Fibroblast of lung (primary cell): ENCODE data around the gene MPDZ. TPM values are rescaled to one million over a fixed set of nuclear protein-coding genes. Genes with fewer than 3 reads are reported as not detected.

Experiments
- DNase-seq, 2 donors: peaks; one replicate each; pipeline versions ENCODE4 v3.0.0 to v3.0.0-alpha.2; 2010; ENCODE audit warnings: low read depth in 2 of 2
- H2AFZ ChIP-seq: 2 replicates; pipeline ENCODE4 v1.5.1; 2012; ENCODE audit warnings: low read length, control low read depth, inconsistent platforms
- H3K27ac ChIP-seq: 2 replicates; pipeline ENCODE4 v1.5.1; 2011; ENCODE audit warnings: low read length, control low read depth; ENCODE audit not compliant: insufficient read depth
- H3K27me3 ChIP-seq: 2 replicates; pipeline ENCODE4 v1.5.1; 2011; ENCODE audit warnings: mild to moderate bottlenecking, low read length; ENCODE audit not compliant: control insufficient read depth, insufficient read depth
- H3K36me3 ChIP-seq: 2 replicates; pipeline ENCODE4 v1.5.1; 2011; ENCODE audit warnings: low read length; ENCODE audit not compliant: control insufficient read depth, insufficient read depth
- H3K4me1 ChIP-seq: 2 replicates; pipeline ENCODE4 v1.5.1; 2011; ENCODE audit warnings: low read length; ENCODE audit not compliant: control insufficient read depth, insufficient read depth; ENCODE audit errors: extremely low read depth
- H3K4me2 ChIP-seq: 2 replicates; pipeline ENCODE4 v1.5.1; 2011; ENCODE audit warnings: low read length, control low read depth; ENCODE audit not compliant: insufficient read depth; ENCODE audit errors: extremely low read depth
- H3K4me3 ChIP-seq, 4 experiments: fragments of 200-600 bp in 1 of 4; sonication (generic) in 1 of 4; replicated peaks in 1 of 4; 2 replicates each; pipeline ENCODE4 v1.5.1; 2011 to 2016; ENCODE audit warnings: low read length in 4 of 4, low read depth in 3 of 4, mild to moderate bottlenecking in 3 of 4, control low read depth in 2 of 4, inconsistent platforms in 1 of 4, mixed read lengths in 1 of 4; ENCODE audit not compliant: insufficient read depth in 1 of 4; ENCODE audit errors: control extremely low read depth in 1 of 4
- H3K79me2 ChIP-seq: 2 replicates; pipeline ENCODE4 v1.5.1; 2012; ENCODE audit warnings: mild to moderate bottlenecking, low read length, inconsistent platforms; ENCODE audit not compliant: control insufficient read depth, insufficient read depth
- H3K9ac ChIP-seq: 2 replicates; pipeline ENCODE4 v1.5.1; 2011; ENCODE audit warnings: mild to moderate bottlenecking, low read length, control low read depth; ENCODE audit not compliant: insufficient read depth
- H3K9me3 ChIP-seq: 2 replicates; pipeline ENCODE4 v1.5.1; 2012; ENCODE audit warnings: low read depth, low read length; ENCODE audit not compliant: control insufficient read depth, insufficient read depth
- H4K20me1 ChIP-seq: 2 replicates; pipeline ENCODE4 v1.5.1; 2011; ENCODE audit warnings: low read length; ENCODE audit not compliant: control insufficient read depth, insufficient read depth; ENCODE audit errors: extremely low read depth
- EZH2 ChIP-seq: IDR thresholded peaks from 2 replicates; pipeline ENCODE4 v1.5.1; 2012; ENCODE audit warnings: low read length, control low read depth, mild to moderate bottlenecking; ENCODE audit errors: missing control alignments
- polyA plus RNA-seq, 2 donors: library from polyadenylated mRNA; depleted of rRNA in 1 of 2; stranded (reverse) in 1 of 2; unstranded in 1 of 2; fragments of >200 nt; gene quantifications; 2 replicates each; pipeline ENCODE4 v1.2.1, GENCODE V29; 2011 to 2012; ENCODE audit warnings: missing spikeins in 1 of 2
- total RNA-seq: library from RNA; depleted of rRNA; stranded (reverse); fragments of >200 nt; gene quantifications from 2 replicates; pipeline ENCODE4 v1.2.1, GENCODE V29; 2014
- TF ChIP-seq, protein P1 (sequence below), 2 donors: IDR thresholded peaks in 1 of 2; conservative IDR thresholded peaks in 1 of 2; 1 replicate in 1 of 2; 2 replicates in 1 of 2; pipeline ENCODE4 v1.5.1; 2011 to 2012; ENCODE audit warnings: low read length in 2 of 2, control low read depth in 1 of 2, inconsistent platforms in 1 of 2, low read depth in 1 of 2, mild to moderate bottlenecking in 1 of 2

The MPDZ gene
- total and polyA plus RNA-seq, 2 donors (not counting 1 experiment from before 2014, with no cell fraction given): 28.9 to 66.9 TPM

GRCh38 chr9:13263511-13263910, 16.0 kb downstream of the MPDZ start:
- H3K4me3 ChIP-seq: no peak overlapping the region
- H3K9ac ChIP-seq: no peak overlapping the region
- no peak overlapping the region for H3K27ac ChIP-seq
- H3K9me3 ChIP-seq: no peaks in the 10 kb centered on the region
- no peak overlapping the region for H3K4me2 ChIP-seq
- H3K27me3 ChIP-seq: no peaks in the 10 kb centered on the region
- H3K79me2 ChIP-seq: peaks cover 1% of the 10 kb centered on the region
- no peak for DNase-seq
- no peak overlapping the region for H2AFZ ChIP-seq
- no peaks in the 10 kb centered on the region for H3K36me3 ChIP-seq
- TF ChIP-seq, protein P1, sequence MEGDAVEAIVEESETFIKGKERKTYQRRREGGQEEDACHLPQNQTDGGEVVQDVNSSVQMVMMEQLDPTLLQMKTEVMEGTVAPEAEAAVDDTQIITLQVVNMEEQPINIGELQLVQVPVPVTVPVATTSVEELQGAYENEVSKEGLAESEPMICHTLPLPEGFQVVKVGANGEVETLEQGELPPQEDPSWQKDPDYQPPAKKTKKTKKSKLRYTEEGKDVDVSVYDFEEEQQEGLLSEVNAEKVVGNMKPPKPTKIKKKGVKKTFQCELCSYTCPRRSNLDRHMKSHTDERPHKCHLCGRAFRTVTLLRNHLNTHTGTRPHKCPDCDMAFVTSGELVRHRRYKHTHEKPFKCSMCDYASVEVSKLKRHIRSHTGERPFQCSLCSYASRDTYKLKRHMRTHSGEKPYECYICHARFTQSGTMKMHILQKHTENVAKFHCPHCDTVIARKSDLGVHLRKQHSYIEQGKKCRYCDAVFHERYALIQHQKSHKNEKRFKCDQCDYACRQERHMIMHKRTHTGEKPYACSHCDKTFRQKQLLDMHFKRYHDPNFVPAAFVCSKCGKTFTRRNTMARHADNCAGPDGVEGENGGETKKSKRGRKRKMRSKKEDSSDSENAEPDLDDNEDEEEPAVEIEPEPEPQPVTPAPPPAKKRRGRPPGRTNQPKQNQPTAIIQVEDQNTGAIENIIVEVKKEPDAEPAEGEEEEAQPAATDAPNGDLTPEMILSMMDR (conservative IDR thresholded peaks at IDR 0.05 in 1 of 2, IDR thresholded peaks at IDR 0.05 in 1 of 2; ENCODE audit: low read depth in 1 of 2, low read length in 2 of 2): no peak
- no peak for TF ChIP-seq EZH2
- H3K4me1 ChIP-seq: peaks cover 2% of the 10 kb centered on the region
- H4K20me1 ChIP-seq: no peaks in the 10 kb centered on the region

- TF ChIP-seq, protein P1 (conservative IDR thresholded peaks at IDR 0.05 in 1 of 2, IDR thresholded peaks at IDR 0.05 in 1 of 2; ENCODE audit: low read depth in 1 of 2, low read length in 2 of 2): no peak
- TF ChIP-seq EZH2: no peak
- Histone ChIP-seq H3K27me3 (no peaks in the 10 kb centered on the region), H3K9ac (no peak overlapping the region), H3K79me2 (no peaks in the 10 kb centered on the region), H3K4me1 (no peaks in the 10 kb centered on the region), H2AFZ (no peak overlapping the region), H3K36me3 (no peaks in the 10 kb centered on the region), H3K27ac (no peak overlapping the region), H3K9me3 (no peaks in the 10 kb centered on the region), H3K4me3 (no peak overlapping the region), H3K4me2 (no peak overlapping the region), H4K20me1 (no peaks in the 10 kb centered on the region)
- DNase-seq: no peak
Observed at GRCh38 chr9:13252852-13253251, 26.6 kb downstream of the MPDZ start.

GRCh38 chr9:13244181-13244580, 35.3 kb downstream of the MPDZ start:
- no peaks in the 10 kb centered on the region for H3K4me1 ChIP-seq
- TF ChIP-seq, protein P1 (conservative IDR thresholded peaks at IDR 0.05 in 1 of 2, IDR thresholded peaks at IDR 0.05 in 1 of 2; ENCODE audit: low read depth in 1 of 2, low read length in 2 of 2): no peak
- no peak for TF ChIP-seq EZH2
- H2AFZ ChIP-seq: no peak overlapping the region
- H3K79me2 ChIP-seq: no peaks in the 10 kb centered on the region
- no peaks in the 10 kb centered on the region for H3K9me3 ChIP-seq
- no peak for DNase-seq
- H3K4me3 ChIP-seq: no peak overlapping the region
- no peaks in the 10 kb centered on the region for H3K27me3 ChIP-seq
- no peaks in the 10 kb centered on the region for H4K20me1 ChIP-seq
- H3K36me3 ChIP-seq: no peaks in the 10 kb centered on the region
- H3K9ac ChIP-seq: no peak overlapping the region
- H3K4me2 ChIP-seq: no peak overlapping the region
- no peak overlapping the region for H3K27ac ChIP-seq
